H9 (cell line): ENCODE measurements around the gene PRMT5. TPM values are rescaled to one million over a fixed set of nuclear protein-coding genes. Genes with fewer than 3 reads are reported as not detected.

Experiments used
- DNase-seq: peaks from one replicate; pipeline ENCODE4 v3.0.0-alpha.2; 2017
- H2AFZ ChIP-seq: one replicate; pipeline ENCODE4 v1.6.1; 2013; ENCODE audit warnings: mild to moderate bottlenecking, low read length, control low read depth, moderate library complexity
- H2AK5ac ChIP-seq: 2 replicates; pipeline ENCODE4 v1.6.1; 2013; ENCODE audit warnings: low read length, control low read depth, mixed read lengths; ENCODE audit not compliant: insufficient read length
- H2BK120ac ChIP-seq: one replicate; pipeline ENCODE4 v1.6.1; 2013; ENCODE audit warnings: low read depth, mild to moderate bottlenecking, low read length, control low read depth, inconsistent platforms; ENCODE audit not compliant: poor library complexity, severe bottlenecking
- H2BK12ac ChIP-seq: 2 replicates; pipeline ENCODE4 v1.6.1; 2013; ENCODE audit warnings: low read length, control low read depth, mixed read lengths, low read depth; ENCODE audit not compliant: insufficient read length
- H2BK15ac ChIP-seq: 2 replicates; pipeline ENCODE4 v1.6.1; 2013; ENCODE audit warnings: low read depth, low read length, control low read depth
- H2BK20ac ChIP-seq: one replicate; pipeline ENCODE4 v1.6.1; 2013; ENCODE audit warnings: low read depth, mild to moderate bottlenecking, low read length, control low read depth, inconsistent platforms; ENCODE audit not compliant: poor library complexity, severe bottlenecking
- H2BK5ac ChIP-seq: 2 replicates; pipeline ENCODE4 v1.6.1; 2013; ENCODE audit warnings: low read length, control low read depth, mixed read lengths; ENCODE audit not compliant: insufficient read length
- H3K14ac ChIP-seq: 2 replicates; pipeline ENCODE4 v1.6.1; 2013; ENCODE audit warnings: low read length, control low read depth; ENCODE audit not compliant: insufficient read depth
- H3K18ac ChIP-seq: 2 replicates; pipeline ENCODE4 v1.6.1; 2013; ENCODE audit warnings: low read depth, mild to moderate bottlenecking, mixed read lengths, low read length, control low read depth; ENCODE audit not compliant: insufficient read length
- H3K23ac ChIP-seq: 2 replicates; pipeline ENCODE4 v1.6.1; 2013; ENCODE audit warnings: low read length, control low read depth, mixed read lengths, low read depth; ENCODE audit not compliant: insufficient read length
- H3K23me2 ChIP-seq: 2 replicates; pipeline ENCODE4 v1.6.1; 2013; ENCODE audit warnings: low read depth, mild to moderate bottlenecking, mixed read lengths, low read length, control low read depth; ENCODE audit not compliant: insufficient read length, poor library complexity, severe bottlenecking
- H3K27ac ChIP-seq: 2 replicates; pipeline ENCODE4 v1.5.1; 2013; ENCODE audit warnings: low read length, control low read depth, mixed read lengths, low read depth; ENCODE audit not compliant: insufficient read length
- H3K27me3 ChIP-seq: 2 replicates; pipeline ENCODE4 v1.6.1; 2013; ENCODE audit warnings: low read length, control low read depth, inconsistent platforms; ENCODE audit not compliant: insufficient read depth
- H3K4ac ChIP-seq: 2 replicates; pipeline ENCODE4 v1.6.1; 2013; ENCODE audit warnings: low read depth, mild to moderate bottlenecking, control low read depth, inconsistent platforms, low read length, moderate library complexity
- H3K4me1 ChIP-seq: 2 replicates; pipeline ENCODE4 v1.6.1; 2013; ENCODE audit warnings: low read length, control low read depth, inconsistent platforms; ENCODE audit not compliant: insufficient read depth
- H3K4me2 ChIP-seq: 2 replicates; pipeline ENCODE4 v1.6.1; 2013; ENCODE audit warnings: low read length, control low read depth, mixed read lengths; ENCODE audit not compliant: insufficient read length, insufficient read depth
- H3K56ac ChIP-seq: 2 replicates; pipeline ENCODE4 v1.6.1; 2013; ENCODE audit warnings: low read depth, mild to moderate bottlenecking, mixed read lengths, low read length, control low read depth; ENCODE audit not compliant: insufficient read length
- H3K79me1 ChIP-seq: 2 replicates; pipeline ENCODE4 v1.6.1; 2013; ENCODE audit warnings: low read depth, mild to moderate bottlenecking, moderate library complexity, low read length, control low read depth, inconsistent platforms; ENCODE audit not compliant: insufficient read depth, poor library complexity, severe bottlenecking
- H3K79me2 ChIP-seq: 2 replicates; pipeline ENCODE4 v1.6.1; 2013; ENCODE audit warnings: low read length, control low read depth, inconsistent platforms; ENCODE audit not compliant: insufficient read depth
- H3K9ac ChIP-seq: 2 replicates; pipeline ENCODE4 v1.6.1; 2013; ENCODE audit warnings: low read length, control low read depth, mixed read lengths; ENCODE audit not compliant: insufficient read length; ENCODE audit errors: extremely low read depth
- H3K9me3 ChIP-seq: one replicate; pipeline ENCODE4 v1.6.1; 2013; ENCODE audit warnings: low read depth, low read length, inconsistent platforms; ENCODE audit not compliant: control insufficient read depth
- H3T11ph ChIP-seq: one replicate; pipeline ENCODE4 v1.6.1; 2013; ENCODE audit warnings: mild to moderate bottlenecking, low read length, control low read depth, inconsistent platforms
- H4K20me1 ChIP-seq: one replicate; pipeline ENCODE4 v1.6.1; 2013; ENCODE audit not compliant: control insufficient read depth, insufficient read length, insufficient read depth
- H4K5ac ChIP-seq: 2 replicates; pipeline ENCODE4 v1.6.1; 2013; ENCODE audit warnings: low read depth, mild to moderate bottlenecking, mixed read lengths, low read length, control low read depth; ENCODE audit not compliant: insufficient read length
- H4K8ac ChIP-seq: replicated peaks from 2 replicates; pipeline ENCODE4 v1.6.1; 2013; ENCODE audit warnings: low read length, control low read depth, mixed read lengths, low read depth; ENCODE audit not compliant: insufficient read length
- H4K91ac ChIP-seq: 2 replicates; pipeline ENCODE4 v1.6.1; 2013; ENCODE audit warnings: low read depth, mild to moderate bottlenecking, moderate library complexity, mixed read lengths, low read length, control low read depth; ENCODE audit not compliant: insufficient read length
- H3K27ac Mint-ChIP-seq, 3 experiments: 2 replicates in 2 of 3; 3 replicates in 1 of 3; pipeline ENCODE4 v1.8.0; 2020 to 2021; ENCODE audit warnings: mixed read lengths in 3 of 3, mild to moderate bottlenecking in 1 of 3, moderate library complexity in 1 of 3
- H3K27me3 Mint-ChIP-seq: 2 replicates; pipeline ENCODE4 v1.8.0; 2021; ENCODE audit warnings: low read depth, mild to moderate bottlenecking, moderate library complexity, mixed read lengths
- H3K36me3 Mint-ChIP-seq, 3 experiments: 2 replicates in 2 of 3; 3 replicates in 1 of 3; pipeline ENCODE4 v1.8.0; 2020 to 2021; ENCODE audit warnings: low read depth in 3 of 3, mixed read lengths in 3 of 3; ENCODE audit not compliant: insufficient read depth in 1 of 3
- H3K4me1 Mint-ChIP-seq, 2 experiments: 2 replicates each; pipeline ENCODE4 v1.8.0; 2020; ENCODE audit warnings: mixed read lengths in 2 of 2
- H3K4me3 Mint-ChIP-seq, 2 experiments: 2 replicates in 1 of 2; 3 replicates in 1 of 2; pipeline ENCODE4 v1.8.0; 2020 to 2021; ENCODE audit warnings: mild to moderate bottlenecking in 2 of 2, mixed read lengths in 2 of 2, moderate library complexity in 1 of 2
- H3K9me3 Mint-ChIP-seq, 2 experiments: 2 replicates in 1 of 2; 3 replicates in 1 of 2; pipeline ENCODE4 v1.8.0; 2020; ENCODE audit warnings: mild to moderate bottlenecking in 2 of 2, mixed read lengths in 2 of 2, moderate library complexity in 1 of 2
- WGBS: extraction: QIAGEN DNeasy Blood & Tissue Kit; methylation state at CpG from one replicate; pipeline ENCODE4 v1.1.7; 2013; ENCODE audit warnings: missing lambda C conversion rate, low lambda C conversion rate, mixed read lengths; ENCODE audit not compliant: insufficient read length; ENCODE audit errors: extremely low coverage; 5-methylcytosine and 5-hydroxymethylcytosine counted together
- total RNA-seq: library from RNA; stranded (reverse); gene quantifications from 2 replicates; pipeline ENCODE4 v1.2.1, GENCODE V29; 2021
- TF ChIP-seq, protein P1 (sequence below): fragments of 200-600 bp; sonication (generic); conservative IDR thresholded peaks from 3 replicates; pipeline ENCODE4 v1.8.0; 2021; ENCODE audit warnings: antibody characterized with exemption, mild to moderate bottlenecking

PRMT5 gene
- total RNA-seq, 1 experiment from 2014 or later, result 141 TPM

DNA sequence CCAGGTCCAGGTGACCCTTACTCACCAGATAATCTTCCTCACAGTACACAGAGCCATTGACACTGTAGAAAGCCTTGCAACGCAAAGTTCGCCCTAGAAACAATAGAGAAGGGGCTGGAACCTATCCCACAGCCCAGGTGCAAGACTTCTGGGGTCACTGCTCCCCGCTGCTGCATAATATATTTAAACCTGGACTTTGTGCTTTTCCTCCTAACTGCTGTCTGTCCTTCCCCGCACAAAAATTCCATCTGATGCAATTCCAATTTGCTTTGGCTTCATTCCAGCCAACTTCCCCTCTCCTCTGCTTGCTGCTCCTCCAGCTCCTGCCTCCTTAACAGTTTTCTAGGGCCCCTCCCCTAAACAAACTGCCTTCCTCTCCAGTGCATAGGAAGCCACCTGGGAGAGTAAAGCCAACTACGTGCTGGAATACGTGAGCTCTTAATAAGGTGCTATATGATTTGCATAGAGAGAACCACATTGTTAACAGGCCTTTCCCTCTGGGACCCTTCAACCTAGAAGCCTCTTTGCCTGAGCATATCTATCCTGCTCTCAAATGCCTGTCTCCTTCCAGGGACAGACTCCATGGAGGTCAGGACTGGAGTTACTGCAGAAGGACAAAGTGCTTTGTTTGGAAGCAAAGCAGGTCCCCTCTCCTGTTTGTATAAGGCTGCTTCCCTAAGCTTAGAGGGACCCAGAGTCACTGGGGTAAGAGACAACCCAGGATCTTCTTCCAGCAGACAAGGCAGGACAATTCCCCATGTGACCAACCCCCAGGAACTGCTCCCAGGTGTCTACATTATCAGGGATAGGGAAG is 47.7 kb upstream of the PRMT5 start:
- peak overlapping the region; percentile 56 for H2AK5ac ChIP-seq
- no peaks in the 10 kb centered on the region for H3K27me3 ChIP-seq
- no peak overlapping the region for H3K56ac ChIP-seq
- no peaks in the 10 kb centered on the region for H3K9me3 ChIP-seq
- no peak overlapping the region for H2AFZ ChIP-seq
- Mint-ChIP-seq H3K4me1 (peaks cover 45 to 55% of the 10 kb centered on the region in 2 experiments), H3K9me3 (no peaks in the 10 kb centered on the region), H3K27me3 (no peaks in the 10 kb centered on the region; the same call in none of the 2 replicates), H3K36me3 (peaks cover 27 to 78% (median 75%) of the 10 kb centered on the region in 3 experiments; a peak in 6 of 7 replicates), H3K4me3 (peak overlapping the region in 1 of 2 experiments; percentile 25; a peak in 3 of 5 replicates), H3K27ac (peak overlapping the region; percentile 96 to 100 (median 98))
- peak overlapping the region; percentile 18 for H3K18ac ChIP-seq
- no peak overlapping the region for H4K8ac ChIP-seq
- H3T11ph ChIP-seq, result no peak overlapping the region
- TF ChIP-seq, protein P1, sequence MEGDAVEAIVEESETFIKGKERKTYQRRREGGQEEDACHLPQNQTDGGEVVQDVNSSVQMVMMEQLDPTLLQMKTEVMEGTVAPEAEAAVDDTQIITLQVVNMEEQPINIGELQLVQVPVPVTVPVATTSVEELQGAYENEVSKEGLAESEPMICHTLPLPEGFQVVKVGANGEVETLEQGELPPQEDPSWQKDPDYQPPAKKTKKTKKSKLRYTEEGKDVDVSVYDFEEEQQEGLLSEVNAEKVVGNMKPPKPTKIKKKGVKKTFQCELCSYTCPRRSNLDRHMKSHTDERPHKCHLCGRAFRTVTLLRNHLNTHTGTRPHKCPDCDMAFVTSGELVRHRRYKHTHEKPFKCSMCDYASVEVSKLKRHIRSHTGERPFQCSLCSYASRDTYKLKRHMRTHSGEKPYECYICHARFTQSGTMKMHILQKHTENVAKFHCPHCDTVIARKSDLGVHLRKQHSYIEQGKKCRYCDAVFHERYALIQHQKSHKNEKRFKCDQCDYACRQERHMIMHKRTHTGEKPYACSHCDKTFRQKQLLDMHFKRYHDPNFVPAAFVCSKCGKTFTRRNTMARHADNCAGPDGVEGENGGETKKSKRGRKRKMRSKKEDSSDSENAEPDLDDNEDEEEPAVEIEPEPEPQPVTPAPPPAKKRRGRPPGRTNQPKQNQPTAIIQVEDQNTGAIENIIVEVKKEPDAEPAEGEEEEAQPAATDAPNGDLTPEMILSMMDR, result no peak
- H3K27ac ChIP-seq, result peak overlapping the region; percentile 37
- no peak overlapping the region for H4K5ac ChIP-seq
- H3K23ac ChIP-seq, result no peak overlapping the region
- H3K4ac ChIP-seq, result no peak overlapping the region; the same call in 1 of the 2 replicates
- 0 out of 2 replicates have a peak, but pooled peaks cover 2% of the 10 kb centered on the region for H3K79me2 ChIP-seq
- H2BK15ac ChIP-seq, result no peak overlapping the region
- H2BK20ac ChIP-seq, result no peak overlapping the region
- H3K9ac ChIP-seq, result no peak overlapping the region
- peak overlapping the region; percentile 25 for H2BK12ac ChIP-seq
- no peak overlapping the region for H2BK120ac ChIP-seq
- peaks cover 10% of the 10 kb centered on the region for H3K23me2 ChIP-seq
- no CpG with 5 or more reads among the region's 6 CpGs for WGBS
- peak overlapping the region; percentile 2 for H4K91ac ChIP-seq
- no peaks in the 10 kb centered on the region for H4K20me1 ChIP-seq
- H3K4me1 ChIP-seq, result peaks cover 20% of the 10 kb centered on the region
- H3K14ac ChIP-seq, result peak overlapping the region; percentile 36; the same call in 1 of the 2 replicates
- H2BK5ac ChIP-seq, result no peak overlapping the region
- DNase-seq, result no peak
- H3K4me2 ChIP-seq, result peak overlapping the region; percentile 9
- H3K79me1 ChIP-seq, result no peaks in the 10 kb centered on the region
